Activated CD8-positive, alpha-beta memory T cell treated with anti-CD3 and anti-CD28 coated beads for 4 hours (primary cell): ENCODE results near the gene PPP1CA.

Experiments
- DNase-seq, 2 donors: peaks; one replicate each; pipeline ENCODE4 v3.0.0-alpha.2; 2020; ENCODE audit warnings: low read depth in 2 of 2

PPP1CA gene

DNA sequence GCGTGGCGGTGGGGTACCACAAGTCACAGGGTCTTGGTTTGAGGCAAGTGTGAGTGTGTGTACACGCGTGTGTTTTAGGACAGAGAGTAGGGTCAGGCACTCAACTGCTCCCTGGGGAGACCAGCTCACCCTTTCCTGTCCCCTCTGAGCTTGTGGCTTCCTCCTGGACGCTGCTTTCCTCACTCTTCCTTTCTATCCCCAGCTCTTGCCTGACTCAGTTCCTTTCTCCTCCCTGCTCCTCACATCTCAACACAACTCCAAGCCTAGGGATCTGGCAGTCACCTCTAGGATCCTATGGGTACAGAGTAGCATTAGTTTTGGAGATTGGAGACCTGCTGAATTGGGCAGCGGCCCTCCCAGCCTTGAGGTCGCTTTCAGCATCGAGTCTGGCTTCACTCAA, 32.4 kb downstream of the PPP1CA start:
- DNase-seq = no peak

GRCh38 chr11:67368621-67369020, 33.0 kb downstream of the PPP1CA start:
- no peak for DNase-seq

DNA sequence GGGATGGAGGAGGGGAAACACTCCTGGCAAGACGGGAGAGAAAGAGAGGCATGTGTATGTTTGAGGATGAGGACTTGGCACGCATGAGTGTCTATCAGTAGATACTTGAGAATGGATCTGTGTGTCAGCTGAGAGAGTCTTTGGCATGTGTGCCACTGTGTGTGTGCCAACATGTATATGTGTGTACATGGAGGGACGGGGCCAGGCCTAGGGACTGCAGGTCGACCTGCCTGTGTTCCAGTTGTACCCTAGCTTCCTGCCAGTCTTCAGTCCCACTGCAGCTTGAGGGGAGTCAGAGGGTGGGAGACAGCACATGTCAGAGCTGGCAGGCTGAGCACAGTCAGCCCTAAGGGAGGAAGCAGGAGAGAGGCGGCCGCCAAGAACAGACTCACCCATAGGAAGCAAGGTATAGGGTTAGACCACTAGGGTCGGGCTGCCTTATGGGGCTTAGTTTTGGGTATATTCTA, 33.9 kb downstream of the PPP1CA start:
- DNase-seq = no peak

DNA sequence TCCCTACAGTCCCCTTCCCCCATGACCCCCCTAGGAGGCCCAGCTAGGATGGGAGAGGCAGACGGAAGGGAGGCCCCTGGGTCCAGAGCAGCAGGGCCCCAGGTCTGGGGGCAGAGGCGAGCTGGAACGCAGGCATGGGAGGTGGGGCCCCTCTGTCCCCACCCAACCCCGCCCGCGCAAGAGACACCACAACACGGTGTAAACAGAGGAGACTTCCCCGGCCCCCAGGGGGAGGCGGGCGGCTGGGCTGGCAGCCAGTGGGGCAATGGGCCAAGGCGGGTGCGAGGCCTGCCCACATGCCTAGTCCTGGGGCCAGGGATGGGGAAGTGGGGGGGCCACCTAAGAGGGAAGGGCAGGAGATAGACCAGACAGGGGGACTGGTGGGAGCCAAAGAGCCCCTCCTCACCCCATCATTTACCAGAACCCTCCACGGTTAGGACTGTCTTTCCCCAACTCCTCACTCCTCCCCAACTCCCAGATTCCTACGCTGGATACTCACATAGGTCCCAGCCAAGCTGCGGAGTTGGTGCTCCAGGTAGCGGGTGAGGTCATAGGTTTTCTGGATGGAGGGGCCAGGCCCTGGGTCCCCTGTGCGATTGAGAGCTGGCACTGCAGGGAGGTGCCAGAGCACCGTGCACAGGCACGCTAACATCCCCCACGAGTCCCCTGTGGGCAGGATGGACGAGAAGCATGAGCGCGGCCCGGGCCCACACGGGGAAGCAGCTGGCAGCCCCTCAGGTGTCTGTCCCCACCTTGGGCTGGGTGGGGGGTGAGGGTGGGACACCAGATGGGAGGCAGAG, 34.5 kb downstream of the PPP1CA start:
- DNase-seq = no peak

GRCh38 chr11:67366546-67366945, 35.1 kb downstream of the PPP1CA start:
- DNase-seq = no peak

DNA sequence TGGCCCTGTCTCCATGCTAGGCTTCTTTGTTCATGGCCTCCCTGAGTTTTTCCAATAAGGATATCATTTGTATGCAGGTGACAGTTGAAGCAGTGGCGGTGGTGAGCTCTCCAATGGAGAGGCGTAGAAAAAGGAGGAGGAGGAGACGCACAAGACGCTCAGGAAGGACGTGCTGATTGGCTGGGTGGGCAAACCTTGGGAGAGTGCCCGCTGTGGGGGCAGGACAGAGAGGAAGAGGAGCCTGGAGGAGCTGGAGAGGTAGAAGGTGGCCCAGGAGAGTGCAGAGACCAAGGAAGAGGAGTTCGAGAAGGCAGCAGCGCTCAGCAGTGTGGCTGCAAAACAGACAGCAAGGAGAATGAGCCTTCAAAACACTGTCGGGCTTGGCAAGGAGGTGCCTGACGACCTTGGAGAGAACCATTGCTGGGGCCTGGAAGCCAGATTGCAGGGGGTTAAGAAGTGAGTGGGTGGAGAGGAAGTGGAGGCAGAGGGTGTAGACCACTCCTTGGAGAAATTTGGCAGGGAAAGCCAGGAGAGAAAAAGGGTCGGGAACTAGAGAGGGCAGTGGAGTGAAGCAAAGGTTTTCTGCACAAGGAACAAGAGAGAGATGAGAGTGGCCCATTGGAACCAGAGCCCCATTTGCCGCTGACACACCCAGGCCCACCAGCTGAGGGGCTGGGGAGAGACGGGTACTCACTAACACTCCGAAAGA, 35.8 kb downstream of the PPP1CA start:
- no peak for DNase-seq

DNA sequence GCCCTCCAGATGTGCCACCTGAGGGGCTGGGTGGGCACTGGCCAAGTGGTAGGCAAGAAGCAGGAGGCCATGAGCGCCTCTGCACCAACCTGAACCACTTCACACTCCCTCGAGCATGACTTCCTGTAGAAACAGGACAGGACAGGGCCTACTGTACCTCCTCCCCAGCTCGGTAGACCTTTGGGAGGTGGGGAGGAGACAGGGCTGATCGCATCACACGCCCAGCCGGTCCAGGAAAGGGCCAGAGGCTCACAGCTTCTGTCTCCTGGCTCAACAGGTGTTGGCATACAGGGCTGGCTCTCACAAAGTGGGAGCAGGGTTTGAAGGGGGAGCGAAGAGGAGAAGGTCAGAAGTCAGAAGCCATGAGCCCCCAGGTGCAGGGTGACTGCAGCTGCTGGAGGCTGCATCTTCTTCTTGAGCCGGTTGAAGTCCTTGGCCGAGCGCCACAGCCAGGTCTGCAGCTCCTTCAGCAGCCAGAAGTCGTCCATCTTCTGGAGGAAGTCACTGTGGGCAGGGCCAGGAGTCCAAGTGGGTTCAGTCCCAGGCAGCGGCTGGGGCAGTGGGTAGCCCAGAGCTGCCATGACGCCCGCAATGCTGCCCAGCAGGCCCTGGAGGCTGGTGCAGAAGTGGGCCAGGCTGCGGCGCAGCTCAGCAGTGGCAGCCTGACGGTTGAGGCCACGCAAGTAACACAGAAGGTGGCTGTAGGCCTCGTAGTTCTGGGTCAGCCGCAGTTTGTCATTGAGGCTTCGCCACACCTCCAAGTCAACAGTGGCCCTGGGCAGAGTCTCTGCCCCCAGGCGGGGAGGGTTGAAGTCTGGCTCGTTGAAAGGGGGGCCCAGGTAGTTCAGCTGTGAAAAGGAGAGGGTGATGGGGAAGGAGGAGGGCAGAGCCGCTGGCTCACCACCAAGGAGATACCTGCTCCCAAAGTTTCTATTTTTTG, 36.6 kb downstream of the PPP1CA start:
- no peak for DNase-seq

GRCh38 chr11:67364169-67364568, 37.5 kb downstream of the PPP1CA start:
- no peak for DNase-seq

DNA sequence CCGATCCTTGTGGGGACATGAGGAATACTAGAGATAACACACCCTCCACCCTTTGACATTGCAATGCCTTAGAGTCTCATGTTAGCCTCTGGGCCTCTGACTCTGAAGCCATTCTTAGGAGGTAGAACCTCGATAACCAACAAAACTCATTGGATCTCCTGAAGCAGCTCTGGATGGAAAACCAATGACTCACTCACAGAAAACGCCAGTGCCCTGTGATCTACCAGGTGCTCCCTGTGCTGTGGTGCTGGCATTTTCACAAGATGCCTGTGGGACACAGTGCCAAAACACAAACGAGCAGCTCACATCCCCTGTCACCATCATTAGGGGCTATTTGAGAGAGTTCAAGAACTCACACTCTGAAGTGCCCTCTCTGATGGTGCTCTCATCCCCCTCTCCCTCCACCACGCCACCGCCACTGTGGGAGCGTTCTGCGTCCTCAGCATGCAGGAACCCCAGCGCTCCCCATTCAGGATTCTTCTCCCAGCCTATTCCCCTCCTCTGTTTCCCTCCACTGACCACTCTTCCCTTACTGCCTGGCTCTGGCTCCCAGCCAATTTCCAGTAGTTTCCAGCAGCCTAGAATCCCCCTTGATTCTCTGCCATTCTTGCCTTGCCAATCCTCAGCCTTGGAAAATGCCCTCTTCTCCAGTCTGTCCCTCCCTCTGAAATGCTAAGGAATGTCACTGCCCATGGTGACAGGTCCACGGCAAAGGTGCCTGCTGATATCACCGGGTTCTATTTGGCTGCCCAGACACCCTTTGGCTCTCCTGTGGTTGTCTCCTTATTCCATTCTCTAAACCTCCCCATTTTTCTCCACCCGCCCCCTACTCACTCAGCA, 43.6 kb downstream of the PPP1CA start:
- no peak for DNase-seq

GRCh38 chr11:67356864-67357561, 44.6 kb downstream of the PPP1CA start:
- DNase-seq = peak in 1 of 2 donors; percentile 31

DNA sequence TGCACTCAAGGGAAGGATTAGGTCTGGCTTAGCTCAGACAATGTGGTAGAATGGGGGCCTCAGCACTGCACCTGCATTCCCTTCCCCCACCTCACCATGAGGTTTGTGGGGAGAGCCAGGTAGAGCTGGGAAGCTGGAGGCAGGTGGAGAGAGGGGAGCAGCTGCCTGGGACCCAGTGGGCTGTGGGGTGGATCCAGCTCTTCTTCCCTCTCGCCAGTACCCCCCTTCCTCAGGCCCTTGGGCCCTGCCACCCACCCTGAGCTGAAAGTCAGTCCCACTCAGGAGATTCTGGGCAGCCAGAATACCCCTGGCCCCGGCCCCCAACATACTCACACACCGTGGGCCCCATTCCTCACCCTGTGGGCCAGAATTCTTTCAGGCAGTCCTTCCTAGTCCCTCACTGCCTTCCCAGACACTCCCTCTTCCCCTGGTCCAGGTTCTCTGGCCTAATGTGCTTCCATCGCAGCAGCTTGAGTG, 45.2 kb downstream of the PPP1CA start:
- no peak for DNase-seq

DNA sequence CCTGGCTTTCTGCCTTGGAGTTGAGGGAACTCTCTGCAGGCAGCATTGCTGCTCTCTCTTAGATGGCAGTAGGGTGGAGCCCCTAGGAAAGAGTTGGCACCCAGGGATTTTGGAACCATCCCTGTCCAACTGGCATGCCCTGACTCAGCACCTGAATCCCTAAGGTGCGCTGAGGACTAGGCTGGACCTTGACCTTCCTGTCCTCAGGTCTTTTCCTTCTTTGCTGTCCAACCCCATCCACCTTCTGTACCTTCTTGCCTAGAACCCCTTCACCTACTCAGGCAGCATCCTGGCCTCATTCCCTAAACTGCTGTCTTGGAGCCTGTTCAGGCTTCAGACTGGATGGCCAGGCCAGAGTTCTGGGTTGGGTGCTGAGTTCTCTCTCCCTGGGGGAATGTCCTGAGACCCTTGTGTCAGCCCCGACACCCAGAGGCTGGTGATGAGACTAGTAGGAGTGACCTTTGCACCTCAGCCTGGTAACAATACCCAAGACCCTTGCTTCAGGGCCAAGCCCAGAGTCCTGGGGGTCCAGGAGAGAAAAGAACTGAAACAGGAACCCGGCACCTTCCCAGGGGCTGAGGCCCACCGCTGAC, 45.8 kb downstream of the PPP1CA start:
- no peak for DNase-seq

GRCh38 chr11:67355023-67355793, 46.5 kb downstream of the PPP1CA start:
- no peak for DNase-seq

DNA sequence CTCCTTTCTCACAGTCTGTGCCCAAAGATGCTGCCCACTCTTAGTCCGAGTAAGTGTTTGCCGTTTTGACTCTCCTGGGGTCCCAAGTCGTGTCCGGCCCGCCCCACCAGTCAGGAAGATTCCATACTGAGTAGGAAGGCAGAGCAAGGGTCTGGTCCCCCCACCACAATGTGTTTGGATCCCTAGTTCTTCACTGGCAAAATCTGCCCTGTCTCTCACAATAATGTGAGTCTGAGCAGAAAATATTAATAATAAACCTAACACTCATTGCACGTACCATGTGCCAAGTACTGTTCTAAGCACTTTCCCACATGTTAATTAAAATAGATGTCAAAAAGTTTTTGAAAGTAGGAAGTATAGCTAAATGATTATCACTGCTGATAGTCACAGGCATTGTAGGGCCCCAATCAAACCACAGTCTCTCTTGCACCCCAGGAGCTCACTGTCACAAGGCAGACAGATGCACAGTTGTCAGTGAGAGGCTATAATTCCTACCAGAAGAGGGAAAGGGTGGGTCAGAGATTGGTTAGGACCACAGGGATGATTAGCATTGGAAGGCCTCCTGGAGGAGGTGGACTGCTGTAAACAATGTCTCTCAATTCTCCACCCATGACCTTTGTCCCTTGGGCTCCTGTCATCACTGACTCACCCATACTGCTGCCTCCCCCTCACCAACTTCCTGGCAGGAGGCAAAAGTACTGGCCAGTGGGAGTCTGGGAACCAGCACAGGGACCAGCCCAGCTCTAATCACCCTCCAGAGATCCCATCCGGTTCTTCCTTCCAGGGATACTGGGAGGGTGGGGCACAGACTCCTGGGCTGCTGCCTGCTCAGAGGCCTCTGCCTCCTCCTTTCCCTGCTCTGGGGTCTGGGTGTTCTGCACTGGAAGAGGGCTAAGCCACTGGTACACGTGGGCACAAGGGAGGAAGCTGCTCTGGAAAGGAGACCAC, 47.3 kb downstream of the PPP1CA start:
- DNase-seq = no peak

- peak; percentile 89 to 91 for DNase-seq
Measured at GRCh38 chr11:67353317-67354074, 48.2 kb downstream of the PPP1CA start, which contains the start of gene POLD4. TSS of gene POLD4 (minus strand) at chr11:67353546. CDS start at chr11:67353399, 147 bp downstream.

DNA sequence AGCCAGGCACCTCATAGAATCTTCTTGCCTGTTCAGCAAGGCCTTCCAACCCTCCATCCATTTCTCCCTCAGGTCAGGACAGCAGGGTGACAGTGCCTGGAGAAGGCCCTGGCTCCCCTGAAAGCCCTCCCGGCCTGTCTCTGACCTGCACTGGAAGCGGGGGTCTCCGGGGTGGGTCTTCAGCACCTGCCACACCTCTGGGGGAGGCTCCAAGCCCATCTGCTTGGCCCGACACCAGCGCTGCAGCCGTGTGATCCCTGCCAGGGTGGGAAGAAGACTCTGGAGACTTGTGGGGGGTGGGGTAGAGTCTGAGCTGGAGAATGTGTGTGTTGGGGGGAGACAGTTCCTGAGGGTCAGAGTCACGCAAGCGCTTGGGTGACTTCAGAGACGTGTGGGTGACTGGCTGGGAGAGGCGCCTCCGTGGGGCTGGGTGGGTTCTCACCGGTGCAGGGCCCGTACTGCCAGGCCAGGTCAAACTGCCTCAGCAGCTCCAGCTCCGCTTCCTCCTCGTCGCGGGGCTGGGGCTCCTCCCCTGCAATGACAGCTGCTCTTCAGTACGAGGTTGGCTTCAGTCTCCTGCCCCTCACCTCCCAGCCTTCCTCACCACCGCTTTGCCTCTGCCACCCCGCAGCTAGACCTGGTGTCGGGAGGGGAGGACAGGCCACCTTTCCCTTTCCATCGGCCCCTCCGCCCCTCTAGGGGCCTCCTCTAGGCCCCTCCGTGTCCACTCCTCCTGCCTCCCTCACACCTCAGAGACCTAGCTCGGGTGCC, 48.9 kb downstream of the PPP1CA start:
- DNase-seq = no peak
